Cardiac fibroblast (primary cell): ENCODE results near the gene D2HGDH.
"Not testable (repeated sequence)": the region's sequence is repeated elsewhere in the genome, so short reads cannot be mapped to it uniquely, and the experiment has no call there.

Experiments used
- DNase-seq, 2 donors: peaks; one replicate each; pipeline versions ENCODE4 v3.0.0 to v3.0.0-alpha.2; 2010; ENCODE audit warnings: low read depth in 2 of 2
- H3K4me3 ChIP-seq, 2 donors: replicated peaks in 1 of 2; 1 replicate in 1 of 2; 2 replicates in 1 of 2; pipeline ENCODE4 v1.5.1; 2011; ENCODE audit warnings: low read depth in 2 of 2, low read length in 2 of 2, mild to moderate bottlenecking in 2 of 2, moderate library complexity in 1 of 2
- TF ChIP-seq, protein P1 (sequence below): IDR thresholded peaks from one replicate; pipeline ENCODE4 v1.5.1; 2011; ENCODE audit warnings: low read depth, mild to moderate bottlenecking, low read length, inconsistent platforms

Gene D2HGDH

DNA sequence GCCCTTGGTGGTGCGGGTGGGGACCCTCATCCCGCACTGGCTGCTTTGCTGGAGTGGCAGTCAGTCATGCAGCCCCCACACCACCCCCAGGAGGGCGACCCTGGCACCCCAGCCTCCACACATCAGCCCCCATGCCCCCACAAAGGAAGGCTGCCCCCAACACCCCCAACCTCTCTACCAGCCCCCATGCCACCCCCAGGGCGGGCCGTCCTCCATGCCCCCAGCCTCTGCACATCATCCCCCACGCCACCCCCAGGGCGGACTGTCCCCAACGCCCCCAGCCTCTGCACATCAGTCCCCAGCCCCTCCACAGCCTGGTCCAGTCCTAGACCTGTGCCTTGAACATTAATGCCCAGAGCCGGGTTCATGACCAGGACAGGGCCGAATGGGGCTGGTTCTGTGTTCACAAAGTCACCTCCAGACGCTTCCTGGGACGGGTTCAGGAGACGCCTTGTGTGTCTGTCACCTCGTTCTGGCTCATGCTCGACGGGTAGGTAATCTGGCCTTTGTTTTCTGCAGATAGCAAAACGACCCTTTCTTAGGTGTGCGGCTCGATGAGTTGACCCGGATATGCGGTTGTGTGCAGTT is 18.4 kb downstream of the D2HGDH start:
- TF ChIP-seq, protein P1, sequence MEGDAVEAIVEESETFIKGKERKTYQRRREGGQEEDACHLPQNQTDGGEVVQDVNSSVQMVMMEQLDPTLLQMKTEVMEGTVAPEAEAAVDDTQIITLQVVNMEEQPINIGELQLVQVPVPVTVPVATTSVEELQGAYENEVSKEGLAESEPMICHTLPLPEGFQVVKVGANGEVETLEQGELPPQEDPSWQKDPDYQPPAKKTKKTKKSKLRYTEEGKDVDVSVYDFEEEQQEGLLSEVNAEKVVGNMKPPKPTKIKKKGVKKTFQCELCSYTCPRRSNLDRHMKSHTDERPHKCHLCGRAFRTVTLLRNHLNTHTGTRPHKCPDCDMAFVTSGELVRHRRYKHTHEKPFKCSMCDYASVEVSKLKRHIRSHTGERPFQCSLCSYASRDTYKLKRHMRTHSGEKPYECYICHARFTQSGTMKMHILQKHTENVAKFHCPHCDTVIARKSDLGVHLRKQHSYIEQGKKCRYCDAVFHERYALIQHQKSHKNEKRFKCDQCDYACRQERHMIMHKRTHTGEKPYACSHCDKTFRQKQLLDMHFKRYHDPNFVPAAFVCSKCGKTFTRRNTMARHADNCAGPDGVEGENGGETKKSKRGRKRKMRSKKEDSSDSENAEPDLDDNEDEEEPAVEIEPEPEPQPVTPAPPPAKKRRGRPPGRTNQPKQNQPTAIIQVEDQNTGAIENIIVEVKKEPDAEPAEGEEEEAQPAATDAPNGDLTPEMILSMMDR, result no peak
- no peak for DNase-seq

GRCh38 chr2:241753493-241753892 is 19.1 kb downstream of the D2HGDH start:
- TF ChIP-seq, protein P1, result no peak
- no peak for DNase-seq
- no peak overlapping the region for H3K4me3 ChIP-seq

More for the DNA sequence above, 18.4 kb downstream of the D2HGDH start:
- H3K4me3 ChIP-seq, result no peak overlapping the region

DNA sequence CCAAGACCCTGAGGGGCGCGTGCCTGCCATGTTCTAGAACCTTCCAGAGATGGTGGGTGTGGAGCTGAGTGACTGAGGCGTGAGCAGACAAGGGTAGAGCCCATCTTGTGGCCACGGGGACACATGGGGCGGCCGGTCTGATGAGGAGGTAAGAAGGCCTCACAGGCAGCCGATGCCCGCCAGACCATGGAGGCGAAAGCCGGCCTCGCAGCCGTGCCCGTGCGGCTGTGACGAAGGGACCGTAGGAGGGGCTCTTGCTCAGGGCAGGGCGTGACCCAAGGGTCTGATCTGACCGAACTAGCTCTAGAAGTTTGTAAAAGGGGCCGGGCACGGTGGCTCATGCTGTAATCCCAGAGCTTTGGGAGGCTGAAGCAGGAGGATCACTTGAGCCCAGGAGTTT is 19.6 kb downstream of the D2HGDH start:
- TF ChIP-seq, protein P1, result no peak
- H3K4me3 ChIP-seq, result no peak overlapping the region
- DNase-seq, result no peak

DNA sequence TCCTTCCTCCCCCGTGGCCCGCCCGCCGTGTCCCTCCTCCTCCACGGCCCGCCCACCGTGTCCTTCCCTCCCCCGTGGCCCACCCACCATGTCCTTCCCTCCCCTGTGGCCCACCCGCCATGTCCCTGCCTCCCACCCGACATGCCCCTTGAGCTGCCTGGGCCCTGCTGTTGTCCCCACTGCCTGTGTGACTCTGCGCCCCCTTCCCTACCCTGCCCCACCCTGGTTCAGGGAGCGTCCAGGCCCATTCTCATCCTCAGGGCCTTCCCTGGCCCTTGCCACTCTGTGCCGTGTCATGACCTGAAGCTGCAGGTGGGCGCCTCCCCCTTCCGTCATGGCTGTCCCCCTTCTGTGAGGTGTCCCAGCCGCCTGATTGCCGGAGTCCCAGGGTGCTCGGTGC is 20.7 kb downstream of the D2HGDH start:
- no peak for DNase-seq
- no peak overlapping the region for H3K4me3 ChIP-seq
- TF ChIP-seq, protein P1, result no peak

- no peak for DNase-seq
- H3K4me3 ChIP-seq, result no peak overlapping the region
- TF ChIP-seq, protein P1, result no peak
These were observed 21.3 kb downstream of the D2HGDH start for GRCh38 chr2:241755777-241756176.

GRCh38 chr2:241759067-241759807 is 24.8 kb downstream of the D2HGDH start:
- no peak overlapping the region for H3K4me3 ChIP-seq
- TF ChIP-seq, protein P1, result no peak
- DNase-seq, result no peak

DNA sequence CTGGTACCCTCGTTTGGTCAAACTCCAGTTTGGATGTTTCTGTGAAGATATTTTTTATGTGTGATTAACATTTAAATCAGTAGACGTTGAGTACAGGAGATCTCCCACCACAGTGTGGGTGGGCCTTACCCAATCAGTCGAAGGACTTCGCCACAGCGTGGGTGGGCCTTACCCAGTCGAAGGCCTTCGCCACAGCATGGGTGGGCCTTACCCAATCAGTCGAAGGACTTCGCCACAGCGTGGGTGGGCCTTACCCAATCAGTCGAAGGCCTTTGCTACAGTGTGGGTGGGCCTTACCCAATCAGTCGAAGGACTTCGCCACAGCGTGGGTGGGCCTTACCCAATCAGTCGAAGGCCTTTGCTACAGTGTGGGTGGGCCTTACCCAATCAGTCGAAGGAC is 25.5 kb downstream of the D2HGDH start:
- H3K4me3 ChIP-seq, DNase-seq: not testable (repeated sequence)
